Stimulated activated effector memory CD8-positive, alpha-beta T cell treated with anti-CD3 and anti-CD28 coated beads, Interleukin-12 subunit alpha, Interleukin-12 subunit beta, amount 100 ng/mL, for 72 hours (primary cell): ENCODE measurements around the gene LFNG.
A peak's percentile ranks its signal among the peaks of the same experiment; 100 is the strongest.

ENCODE experiments used
- ATAC-seq: fragments of 150-1000 bp; cut with Tn5 transposase; 2 replicates; pipeline ENCODE4 v1.10.0; 2021
- DNase-seq, 2 donors: peaks; one replicate each; pipeline ENCODE4 v3.0.0; 2021 to 2022; ENCODE audit warnings: low spot score in 2 of 2
- H3K27ac Mint-ChIP-seq: one replicate; pipeline ENCODE4 v1.8.0; 2022; ENCODE audit warnings: mild to moderate bottlenecking, mixed read lengths
- H3K36me3 Mint-ChIP-seq: one replicate; pipeline ENCODE4 v1.8.0; 2022; ENCODE audit warnings: mild to moderate bottlenecking, mixed read lengths
- H3K4me1 Mint-ChIP-seq: one replicate; pipeline ENCODE4 v1.8.0; 2022; ENCODE audit warnings: mixed read lengths
- H3K4me3 Mint-ChIP-seq: one replicate; pipeline ENCODE4 v1.8.0; 2022; ENCODE audit warnings: mild to moderate bottlenecking, mixed read lengths
- H3K9me3 Mint-ChIP-seq: one replicate; pipeline ENCODE4 v1.8.0; 2022; ENCODE audit warnings: mixed read lengths

LFNG gene

GRCh38 chr7:2569421-2569820 is 49.8 kb downstream of the LFNG start:
- Mint-ChIP-seq H3K27ac (no peak overlapping the region), H3K4me1 (peaks cover 5% of the 10 kb centered on the region), H3K9me3 (no peaks in the 10 kb centered on the region), H3K36me3 (peaks cover 6% of the 10 kb centered on the region), H3K4me3 (no peak overlapping the region)
- no peak for DNase-seq
- ATAC-seq, result no peak

- Mint-ChIP-seq H3K36me3 (peaks cover 6% of the 10 kb centered on the region), H3K4me3 (no peak overlapping the region), H3K9me3 (no peaks in the 10 kb centered on the region), H3K4me1 (peaks cover 5% of the 10 kb centered on the region), H3K27ac (no peak overlapping the region)
- ATAC-seq (no peak), DNase-seq (no peak)
These were observed 50.4 kb downstream of the LFNG start for GRCh38 chr7:2570021-2570420.

- Mint-ChIP-seq H3K4me1 (peaks cover 5% of the 10 kb centered on the region), H3K9me3 (no peaks in the 10 kb centered on the region), H3K36me3 (peaks cover 6% of the 10 kb centered on the region), H3K27ac (no peak overlapping the region), H3K4me3 (no peak overlapping the region)
- ATAC-seq, result no peak
- no peak for DNase-seq
These were observed 51.8 kb downstream of the LFNG start for GRCh38 chr7:2571409-2571808.

GRCh38 chr7:2572101-2572842 is 52.7 kb downstream of the LFNG start:
- no peak for DNase-seq
- Mint-ChIP-seq H3K9me3 (no peaks in the 10 kb centered on the region), H3K36me3 (peaks cover 6% of the 10 kb centered on the region), H3K4me3 (no peak overlapping the region), H3K4me1 (no peaks in the 10 kb centered on the region), H3K27ac (no peak overlapping the region)
- no peak for ATAC-seq

- peaks cover 6% of the 10 kb centered on the region for H3K36me3 Mint-ChIP-seq
- H3K9me3 Mint-ChIP-seq, result no peaks in the 10 kb centered on the region
- no peak overlapping the region for H3K4me3 Mint-ChIP-seq
- ATAC-seq, result no peak
- no peaks in the 10 kb centered on the region for H3K4me1 Mint-ChIP-seq
- DNase-seq, result no peak
- H3K27ac Mint-ChIP-seq, result no peak overlapping the region
These were observed 54.2 kb downstream of the LFNG start for GRCh38 chr7:2573761-2574160.

- no peak for ATAC-seq
- H3K36me3 Mint-ChIP-seq, result peaks cover 6% of the 10 kb centered on the region
- DNase-seq, result no peak
- peak overlapping the region; percentile 54 for H3K27ac Mint-ChIP-seq
- no peak overlapping the region for H3K4me3 Mint-ChIP-seq
- H3K4me1 Mint-ChIP-seq, result no peaks in the 10 kb centered on the region
- H3K9me3 Mint-ChIP-seq, result no peaks in the 10 kb centered on the region
These were observed 55.6 kb downstream of the LFNG start for GRCh38 chr7:2575046-2575732.

- H3K4me1 Mint-ChIP-seq, result no peaks in the 10 kb centered on the region
- H3K4me3 Mint-ChIP-seq, result no peak overlapping the region
- peak overlapping the region; percentile 40 for H3K27ac Mint-ChIP-seq
- DNase-seq (no peak), ATAC-seq (no peak)
- peaks cover 6% of the 10 kb centered on the region for H3K36me3 Mint-ChIP-seq
- H3K9me3 Mint-ChIP-seq, result no peaks in the 10 kb centered on the region
These were observed 56.3 kb downstream of the LFNG start for GRCh38 chr7:2575733-2576340.

- DNase-seq (no peak), ATAC-seq (no peak)
- H3K9me3 Mint-ChIP-seq, result no peaks in the 10 kb centered on the region
- peaks cover 6% of the 10 kb centered on the region for H3K36me3 Mint-ChIP-seq
- H3K4me3 Mint-ChIP-seq, result no peak overlapping the region
- no peak overlapping the region for H3K27ac Mint-ChIP-seq
- H3K4me1 Mint-ChIP-seq, result no peaks in the 10 kb centered on the region
These were observed 57.3 kb downstream of the LFNG start for GRCh38 chr7:2576742-2577491.
